SKM-1 treated with dmso at 0.1 percent for 144 hours (cell line): ENCODE results near the gene FLNB.
"Not testable (repeated sequence)": the region's sequence is repeated elsewhere in the genome, so short reads cannot be mapped to it uniquely, and the experiment has no call there.

Source experiments
- DNase-seq: peaks from one replicate; lab custom pipeline; 2025; ENCODE audit not compliant: unreplicated experiment; lab: John Stamatoyannopoulos, UW

FLNB gene

GRCh38 chr3:58197588-58197987, 189.4 kb downstream of the FLNB start:
- DNase-seq, result no peak

- DNase-seq, result no peak
Observed at GRCh38 chr3:58198362-58198761, 190.1 kb downstream of the FLNB start.

- no peak for DNase-seq
Observed at GRCh38 chr3:58198804-58199203, 190.6 kb downstream of the FLNB start.

- DNase-seq, result no peak
Observed at GRCh38 chr3:58200121-58200709, 192.0 kb downstream of the FLNB start.

GRCh38 chr3:58200846-58201355, 192.7 kb downstream of the FLNB start:
- DNase-seq, result no peak

- DNase-seq, result not testable (repeated sequence)
Observed at GRCh38 chr3:58201451-58201850, 193.2 kb downstream of the FLNB start.

- DNase-seq, result no peak
Observed at GRCh38 chr3:58202917-58203360, 194.7 kb downstream of the FLNB start.

- DNase-seq, result no peak
Observed at GRCh38 chr3:58203541-58203940, 195.3 kb downstream of the FLNB start.

GRCh38 chr3:58204720-58205119, 196.5 kb downstream of the FLNB start:
- DNase-seq, result no peak

GRCh38 chr3:58205981-58206380, 197.8 kb downstream of the FLNB start:
- no peak for DNase-seq

GRCh38 chr3:58206406-58207011, 198.3 kb downstream of the FLNB start:
- no peak for DNase-seq

- DNase-seq, result no peak
Observed at GRCh38 chr3:58207954-58208353, 199.7 kb downstream of the FLNB start.

GRCh38 chr3:58209933-58210332, 201.7 kb downstream of the FLNB start:
- DNase-seq, result no peak

GRCh38 chr3:58210761-58211460, 202.7 kb downstream of the FLNB start, which contains the start of gene DNASE1L3:
Gene DNASE1L3, minus strand, starts transcription at chr3:58210972. Its CDS starts 66 bp downstream, at chr3:58210906.
- no peak for DNase-seq

- DNase-seq, result peak; percentile 23
Observed at GRCh38 chr3:58214484-58215316, 206.5 kb downstream of the FLNB start.

- DNase-seq, result no peak
Observed at GRCh38 chr3:58215317-58216025, 207.2 kb downstream of the FLNB start.

GRCh38 chr3:58216496-58217195, 208.4 kb downstream of the FLNB start:
- no peak for DNase-seq

- DNase-seq, result peak; percentile 65
Observed at GRCh38 chr3:58217209-58217811, 209.1 kb downstream of the FLNB start.

- no peak for DNase-seq
Observed at GRCh38 chr3:58218904-58219303, 210.7 kb downstream of the FLNB start.
